NCI-H2107 (cell line): Measurements from ENCODE around the gene ZNRF2.

Source experiments
- DNase-seq: peaks from one replicate; lab custom pipeline; 2025; lab: John Stamatoyannopoulos, UW

ZNRF2 gene

DNA sequence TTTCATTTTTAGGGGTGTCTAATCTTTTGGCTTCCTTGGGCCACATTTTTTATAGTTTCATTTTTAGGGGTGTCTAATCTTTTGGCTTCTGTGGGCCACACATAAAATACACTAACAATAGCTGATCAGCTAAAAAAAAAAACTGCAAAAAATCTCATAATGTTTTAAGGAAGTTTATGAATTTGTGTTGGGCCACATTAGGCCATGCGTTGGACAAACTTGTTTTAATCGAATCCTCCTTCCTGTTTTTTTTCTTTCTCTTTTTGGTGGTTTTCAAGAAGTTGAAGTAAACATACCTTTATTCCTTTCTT, 37.4 kb downstream of the ZNRF2 start:
- DNase-seq = no peak

DNA sequence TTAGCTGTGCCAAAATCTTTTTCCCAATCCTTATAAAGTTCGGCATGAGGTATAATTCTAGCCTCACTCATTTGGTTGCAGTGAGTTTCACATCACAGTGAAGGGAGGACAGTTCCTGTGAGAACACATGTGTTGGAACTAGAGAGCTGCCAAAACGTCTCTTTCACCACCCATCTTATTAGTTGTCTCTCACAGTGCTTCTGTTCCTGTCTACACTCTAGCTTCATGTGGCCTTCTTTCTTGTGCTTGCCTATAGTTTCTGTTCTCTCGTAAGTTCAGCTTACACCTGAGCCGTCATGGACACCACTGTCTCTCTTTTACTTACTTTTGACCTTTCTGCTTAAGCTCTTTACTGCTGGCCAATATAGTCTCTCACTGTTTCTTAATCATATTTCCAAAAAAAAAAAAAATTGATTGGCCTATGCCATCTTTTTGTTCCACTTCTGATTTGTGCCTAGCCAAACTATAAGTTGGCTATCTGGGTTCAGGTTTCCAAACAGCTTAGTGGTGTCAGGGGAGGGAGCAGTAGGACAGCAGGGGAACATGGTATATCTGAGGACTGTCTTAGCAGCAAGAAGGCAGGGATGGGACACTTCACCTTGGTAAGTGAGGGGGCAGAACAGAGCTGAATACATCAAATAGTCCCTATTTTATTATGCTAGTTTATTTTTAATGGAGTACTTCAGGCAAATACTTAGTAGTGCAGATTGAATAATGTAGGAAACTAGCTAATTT, 38.0 kb downstream of the ZNRF2 start:
- no peak for DNase-seq

DNA sequence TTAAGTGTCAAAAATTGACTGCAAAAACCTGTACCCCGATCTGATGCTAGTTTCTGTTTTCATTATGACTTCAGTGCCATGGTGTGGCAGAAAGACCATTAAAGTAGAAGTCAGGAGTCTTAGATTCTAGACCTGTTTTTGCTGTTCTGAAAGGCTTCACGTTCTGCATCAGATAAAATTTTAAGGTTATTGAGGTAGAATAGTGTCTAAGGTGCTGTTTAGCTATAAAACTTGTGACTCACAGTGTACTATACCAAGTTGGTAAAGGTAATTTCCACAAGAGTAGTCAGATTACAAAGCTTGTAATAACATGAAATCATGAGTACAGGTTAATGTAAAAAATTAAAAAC, 38.6 kb downstream of the ZNRF2 start:
- no peak for DNase-seq

DNA sequence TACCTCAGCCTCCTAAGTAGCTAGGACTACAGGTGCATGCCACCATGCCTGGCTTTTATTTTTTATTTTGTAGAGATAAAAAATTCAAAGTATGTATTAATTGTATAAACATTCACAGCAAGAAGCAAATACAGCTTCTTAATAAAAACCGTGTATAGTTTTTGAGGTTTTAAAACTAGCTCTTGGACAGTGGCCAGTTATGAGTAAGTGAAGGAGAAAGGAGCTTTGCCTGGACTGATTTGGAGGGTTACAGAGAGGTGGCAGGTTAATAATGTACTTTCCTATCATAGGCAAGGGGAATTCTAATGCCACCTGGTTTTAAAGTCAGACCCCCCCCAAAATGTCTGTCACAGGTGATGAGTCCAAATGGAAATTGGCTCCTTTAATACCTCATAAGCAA, 43.4 kb downstream of the ZNRF2 start:
- DNase-seq = no peak

DNA sequence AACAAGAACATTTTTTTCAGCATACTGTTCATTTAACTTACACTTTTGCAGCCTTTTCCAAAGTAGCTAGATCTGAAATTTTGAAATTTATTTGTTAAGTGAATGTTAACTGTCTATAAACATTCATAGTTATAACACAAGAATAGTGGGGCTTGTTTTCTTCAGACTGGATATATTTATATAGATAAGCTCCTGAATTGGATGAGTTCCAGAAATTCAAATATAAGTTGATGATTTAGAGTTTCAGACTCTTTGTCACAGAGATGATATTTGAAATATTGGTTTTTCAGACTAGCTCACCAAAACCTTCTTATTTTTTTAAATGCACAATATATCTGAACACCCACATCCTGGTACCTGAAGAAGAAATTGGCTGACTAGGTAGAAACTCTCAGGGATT, 44.0 kb downstream of the ZNRF2 start:
- no peak for DNase-seq

DNA sequence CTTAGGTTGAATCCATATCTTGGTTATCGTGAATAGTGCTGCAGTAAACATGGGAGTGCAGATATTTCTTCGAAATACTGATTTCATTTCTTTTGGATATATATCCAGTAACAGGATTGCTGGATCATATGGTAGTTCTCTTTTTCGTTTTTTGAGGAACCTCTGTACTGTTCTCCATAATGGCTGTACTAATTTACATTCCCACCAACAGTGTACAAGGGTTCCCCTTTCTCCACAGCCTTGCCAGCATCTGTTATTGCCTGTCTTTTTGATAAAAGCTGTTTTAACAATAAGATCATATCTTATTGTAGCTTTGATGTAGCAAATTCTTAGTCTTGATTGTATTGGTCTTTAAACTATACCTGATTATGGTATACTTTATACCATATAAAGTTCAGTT, 45.3 kb downstream of the ZNRF2 start:
- no peak for DNase-seq

DNA sequence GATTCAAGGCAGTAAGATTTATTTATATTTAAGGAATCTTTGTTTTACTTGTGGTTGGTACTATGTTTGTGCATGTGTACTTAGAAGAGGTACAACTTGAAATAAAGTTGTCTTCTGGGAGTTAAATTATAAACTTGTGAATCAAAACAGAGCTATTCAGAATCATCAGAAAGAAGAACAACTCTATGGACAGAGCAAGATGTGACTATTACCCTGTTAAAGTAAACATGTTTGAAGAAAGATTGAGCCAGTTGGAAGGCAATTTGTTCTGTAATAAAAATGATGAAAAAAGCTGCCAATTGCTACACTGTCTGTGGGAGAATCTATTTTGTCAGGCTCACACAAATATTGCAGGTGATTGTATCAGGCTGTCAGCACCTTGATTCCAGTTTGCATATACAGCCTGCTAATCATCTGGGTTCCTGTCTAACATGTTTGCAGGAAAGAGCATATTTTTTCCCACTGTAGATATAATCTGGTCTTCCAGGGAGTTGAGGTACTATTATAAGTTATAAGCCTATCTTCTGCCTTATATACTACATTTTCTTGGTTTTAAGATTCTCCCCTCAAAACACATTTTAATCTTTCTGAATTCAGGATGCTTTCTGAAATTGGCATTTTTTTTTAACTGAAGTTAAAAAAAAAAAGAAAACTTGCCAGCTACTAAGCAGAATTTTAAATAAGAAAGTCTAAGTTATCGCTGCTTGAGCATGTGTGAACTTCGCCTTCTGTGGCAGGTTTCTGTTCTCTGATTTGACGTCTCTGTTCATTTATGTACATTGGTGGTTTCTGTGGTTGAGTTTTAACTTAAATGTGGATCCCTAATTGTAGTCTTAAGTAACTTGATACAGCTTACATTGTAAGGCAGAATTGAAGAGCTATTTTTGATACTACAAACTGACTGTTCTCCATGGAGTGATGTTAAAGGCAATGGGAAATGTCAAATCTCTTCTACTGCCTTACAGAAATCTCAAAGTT, 46.0 kb downstream of the ZNRF2 start:
- peak; percentile 71 for DNase-seq

DNA sequence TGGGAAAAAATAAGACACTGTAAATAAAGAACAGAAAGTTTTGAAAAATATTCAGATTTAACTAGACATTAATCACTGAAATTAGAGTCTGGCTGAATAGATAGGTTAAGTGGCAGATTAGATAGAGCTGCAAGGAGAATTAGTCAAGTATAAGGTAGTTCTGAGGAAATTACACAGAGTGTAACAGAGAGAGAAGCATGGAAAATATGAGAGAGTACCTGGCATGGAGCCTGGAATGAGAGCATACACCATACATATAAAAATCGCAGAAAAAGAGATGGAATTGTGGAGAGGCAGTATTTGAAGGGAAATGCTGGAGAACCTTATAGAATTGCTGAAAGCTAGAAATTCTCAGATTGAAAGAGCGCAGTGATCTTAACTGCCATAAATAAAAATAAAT, 46.9 kb downstream of the ZNRF2 start:
- DNase-seq = no peak

DNA sequence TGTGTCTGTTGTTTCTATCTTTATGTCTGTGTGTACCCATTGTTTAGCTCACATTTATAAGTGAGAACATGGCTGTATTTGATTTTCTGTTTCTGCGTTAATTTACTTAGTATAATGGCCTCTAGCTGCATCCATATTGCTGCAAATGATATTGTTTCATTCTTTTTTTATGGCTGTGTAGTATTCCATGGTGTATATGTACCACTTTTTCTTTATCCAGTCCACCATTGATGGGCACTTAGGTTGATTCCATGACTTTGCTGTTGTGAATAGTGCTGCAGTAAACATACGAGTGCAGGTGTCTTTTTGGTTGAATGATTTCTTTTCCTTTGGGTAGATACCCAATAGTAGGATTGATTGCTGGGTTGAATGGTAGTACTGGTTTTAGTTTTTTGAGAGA, 48.2 kb downstream of the ZNRF2 start:
- DNase-seq = no peak

DNA sequence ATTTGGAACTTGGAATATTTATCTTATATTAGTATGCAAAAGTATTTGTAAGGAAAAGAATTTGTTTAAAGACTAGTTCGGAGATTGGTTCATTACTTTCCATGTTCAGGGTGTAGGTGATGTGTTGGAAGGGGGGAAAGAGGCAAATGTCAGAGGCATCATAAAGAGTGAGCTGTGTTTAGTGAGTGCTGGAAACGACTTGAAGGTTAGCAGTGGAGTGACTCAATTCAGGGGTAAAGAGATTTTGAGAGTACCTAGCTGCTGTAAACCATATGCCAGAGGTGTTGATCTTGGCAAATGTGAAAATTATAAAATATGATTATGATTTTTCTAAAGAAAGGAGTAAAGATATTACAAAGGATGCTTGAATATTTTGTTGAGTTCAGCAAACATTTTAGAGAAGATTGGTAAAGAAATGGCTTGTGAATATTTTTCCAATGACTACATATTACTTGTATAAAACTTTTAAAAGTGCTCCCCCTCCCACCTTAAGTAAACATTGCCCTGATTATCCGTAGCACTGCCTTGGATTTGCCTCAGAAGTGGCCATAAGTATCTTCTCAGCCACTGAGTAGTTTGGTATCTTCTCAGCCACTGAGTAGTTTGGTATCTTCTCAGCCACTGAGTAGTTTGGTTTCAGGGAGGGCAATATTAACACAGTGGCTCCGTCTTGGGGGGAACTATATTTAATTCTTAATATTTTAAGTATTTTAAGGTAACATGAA, 51.5 kb downstream of the ZNRF2 start:
- no peak for DNase-seq

DNA sequence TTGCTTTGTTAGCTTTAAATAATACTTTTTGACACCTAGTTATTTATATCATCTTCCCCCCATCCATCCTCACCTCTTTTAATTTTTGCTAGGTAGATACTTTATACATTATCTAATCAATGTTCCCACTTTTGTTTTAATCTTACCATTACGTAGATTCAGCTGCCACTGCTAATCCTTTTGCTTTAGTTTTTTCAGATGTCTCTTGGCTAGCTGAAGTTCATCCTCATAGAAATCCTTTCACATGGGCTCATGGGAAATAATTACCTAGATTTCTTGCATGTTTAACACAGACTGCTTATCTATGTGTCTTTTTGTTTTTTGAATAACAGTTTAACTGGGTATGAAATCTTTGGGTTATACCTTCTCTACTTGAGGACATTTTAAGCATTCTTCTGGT, 60.1 kb downstream of the ZNRF2 start:
- DNase-seq = no peak

DNA sequence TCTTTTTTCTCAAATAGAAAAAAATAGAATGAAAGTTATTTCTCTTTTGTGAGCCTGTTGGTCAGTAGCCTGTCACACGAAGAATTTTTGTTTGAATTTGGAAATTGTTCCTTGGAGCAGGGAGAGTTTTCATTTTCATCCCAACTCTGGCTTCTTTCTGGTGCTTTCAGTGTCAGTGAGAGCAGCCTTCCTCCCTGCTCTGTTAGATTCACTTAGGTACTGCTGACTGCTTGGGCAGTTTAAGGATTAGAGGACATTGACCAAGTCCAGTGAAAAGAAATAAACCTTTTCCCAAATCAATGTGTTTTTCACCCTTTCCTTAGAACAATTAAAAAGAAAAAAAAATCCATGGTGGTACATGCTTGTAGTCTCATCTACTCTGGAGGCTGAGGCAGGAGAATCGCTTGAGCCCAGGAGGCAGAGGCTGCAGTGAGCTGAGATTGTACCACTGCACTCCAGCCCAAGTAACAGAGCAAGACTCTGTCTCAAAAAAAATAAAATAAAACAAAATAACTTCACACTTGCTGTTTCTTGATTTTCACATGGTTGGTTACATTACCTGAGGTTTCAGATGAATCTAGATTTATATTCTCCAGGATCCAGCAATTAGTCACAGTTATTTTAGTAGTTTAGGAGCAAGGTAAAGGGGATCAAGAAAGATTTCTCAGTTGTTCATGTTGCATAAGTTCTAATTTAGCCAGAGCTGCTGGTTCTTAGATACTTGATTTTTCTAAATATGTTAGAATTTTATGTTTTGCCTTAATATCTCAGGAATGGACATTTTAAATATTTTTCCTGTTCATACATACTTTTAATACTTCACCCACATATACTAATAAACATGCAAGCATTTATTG, 63.1 kb downstream of the ZNRF2 start:
- no peak for DNase-seq

DNA sequence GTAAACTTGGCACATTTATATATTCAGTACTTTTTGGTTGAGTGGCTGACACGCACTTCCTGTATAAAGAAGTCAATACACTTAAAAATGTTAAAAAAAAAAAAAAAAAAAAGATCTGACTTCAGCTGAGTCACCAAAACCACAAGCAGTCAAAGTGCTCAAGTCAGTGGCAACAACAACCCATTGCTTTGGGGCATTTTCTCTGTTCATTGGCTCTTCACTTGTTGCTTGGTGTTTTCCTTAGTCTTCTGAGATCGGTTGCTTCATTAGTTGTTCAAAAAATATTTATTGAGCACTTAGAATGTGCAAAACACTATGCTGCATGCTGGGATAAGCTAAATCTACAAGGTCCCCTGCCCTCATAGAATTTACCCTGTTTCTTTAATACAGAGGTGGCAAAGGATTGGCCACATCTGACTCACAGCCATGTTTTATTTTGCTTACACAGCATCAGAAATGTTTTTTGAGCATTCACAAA, 63.7 kb downstream of the ZNRF2 start:
- DNase-seq = no peak

DNA sequence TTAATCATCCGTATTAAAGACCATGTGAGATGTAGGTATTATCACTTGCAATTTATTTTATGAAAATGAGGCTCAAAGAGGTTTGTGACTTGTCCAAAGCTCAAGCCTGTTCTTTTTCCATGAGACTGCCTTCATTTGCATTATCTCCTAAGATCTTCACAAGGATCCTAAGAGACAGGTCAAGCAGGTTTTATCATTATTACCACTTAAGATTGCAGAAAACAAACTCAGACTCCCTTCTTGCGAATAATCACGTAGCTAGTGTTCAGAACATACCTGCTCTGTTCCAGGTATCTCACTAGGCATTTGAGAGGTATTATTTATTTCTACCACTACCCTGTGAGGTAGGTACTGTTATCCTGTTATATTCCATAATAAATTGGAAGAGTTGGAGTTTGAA, 64.8 kb downstream of the ZNRF2 start:
- DNase-seq = no peak

DNA sequence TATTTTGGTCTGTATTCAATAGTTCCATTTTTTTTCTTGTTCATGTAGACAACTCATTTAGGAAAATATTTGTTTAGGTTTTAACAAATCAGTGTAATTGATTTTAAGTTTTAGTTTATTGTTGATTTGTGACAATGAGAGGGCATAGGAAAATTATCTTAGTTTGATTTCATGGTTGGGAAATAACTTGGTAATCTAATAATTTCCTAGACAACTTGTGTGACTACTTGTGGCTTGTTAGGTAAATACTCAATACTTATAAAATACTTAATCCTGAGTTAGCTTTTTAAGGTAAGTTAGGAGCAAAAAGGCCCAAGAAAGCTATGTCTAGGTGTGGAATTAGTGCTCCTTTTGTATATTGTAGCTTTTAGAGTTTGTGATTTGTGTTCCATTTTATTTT, 65.4 kb downstream of the ZNRF2 start:
- DNase-seq = no peak

DNA sequence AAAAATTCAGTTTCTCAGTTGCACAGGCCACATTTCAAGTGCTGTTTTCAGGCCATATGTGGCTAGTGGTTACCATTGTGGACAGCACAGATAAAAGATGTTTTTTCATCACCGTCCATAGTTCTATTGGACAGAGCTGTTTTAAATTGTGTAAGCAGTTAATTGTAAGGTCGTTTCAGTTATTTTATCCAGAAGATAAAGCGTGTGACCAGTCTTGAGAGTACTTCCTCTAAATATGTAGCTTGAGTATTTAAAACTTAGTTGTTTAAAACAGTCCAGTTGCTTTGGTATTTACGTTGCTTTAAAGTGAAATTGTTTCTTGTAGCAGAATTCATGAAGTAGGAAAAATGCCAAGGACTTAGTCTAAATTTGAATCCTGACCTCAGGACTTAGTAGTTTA, 66.9 kb downstream of the ZNRF2 start:
- no peak for DNase-seq

DNA sequence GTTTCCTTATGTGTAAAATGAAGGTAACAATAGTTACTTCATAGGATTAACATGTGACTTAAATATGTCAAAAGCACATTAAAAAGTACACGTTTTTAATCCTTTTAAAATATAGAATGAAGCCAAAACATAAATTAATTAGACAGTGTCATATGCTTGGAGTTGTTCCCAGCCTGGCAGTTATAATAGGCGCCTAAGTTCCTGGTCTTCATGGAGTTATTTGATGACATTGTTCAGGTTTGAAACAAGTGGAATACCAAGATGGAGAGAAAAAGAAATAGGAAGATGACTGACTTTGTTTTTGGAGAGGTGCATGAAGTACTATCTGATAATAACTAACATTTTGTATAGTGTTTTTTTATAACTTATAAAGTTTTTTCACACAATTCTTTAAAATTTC, 67.3 kb downstream of the ZNRF2 start:
- no peak for DNase-seq

DNA sequence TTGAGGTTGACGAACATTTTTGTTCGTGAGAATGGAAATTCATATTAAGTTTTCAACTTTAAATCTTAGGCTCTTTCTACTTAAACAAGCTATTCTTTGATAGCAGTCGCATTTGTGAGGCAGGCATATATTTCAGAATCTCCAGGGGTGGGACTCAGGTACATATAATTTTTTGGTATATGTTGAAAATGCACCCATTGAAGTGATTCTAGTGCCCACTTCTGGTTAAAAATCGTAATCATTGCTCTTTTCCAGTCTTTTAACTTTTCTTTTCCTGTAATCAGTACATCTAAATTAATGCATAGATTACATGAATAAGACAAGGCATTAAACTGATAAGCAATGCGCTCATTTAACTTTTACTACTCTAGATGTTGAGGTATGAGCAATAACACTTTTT, 67.8 kb downstream of the ZNRF2 start:
- no peak for DNase-seq

DNA sequence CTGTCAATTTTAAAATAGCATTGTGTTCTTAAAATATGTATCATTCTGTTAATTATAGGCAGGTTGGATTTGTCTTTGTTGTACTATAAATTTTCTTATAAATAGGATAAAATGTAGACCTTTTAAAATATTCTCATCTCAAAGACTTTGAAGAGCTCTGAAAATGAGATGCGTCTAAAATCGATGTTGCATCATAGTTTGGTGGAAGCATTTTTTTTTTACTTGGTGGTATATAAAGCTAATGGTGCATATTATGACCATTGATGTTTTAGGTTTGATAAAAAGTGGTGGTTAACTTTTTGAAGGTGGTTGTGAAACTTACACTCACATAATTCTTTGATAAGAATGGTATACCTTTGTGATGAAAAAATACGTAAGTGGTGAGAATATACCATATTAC, 69.1 kb downstream of the ZNRF2 start:
- DNase-seq = no peak

DNA sequence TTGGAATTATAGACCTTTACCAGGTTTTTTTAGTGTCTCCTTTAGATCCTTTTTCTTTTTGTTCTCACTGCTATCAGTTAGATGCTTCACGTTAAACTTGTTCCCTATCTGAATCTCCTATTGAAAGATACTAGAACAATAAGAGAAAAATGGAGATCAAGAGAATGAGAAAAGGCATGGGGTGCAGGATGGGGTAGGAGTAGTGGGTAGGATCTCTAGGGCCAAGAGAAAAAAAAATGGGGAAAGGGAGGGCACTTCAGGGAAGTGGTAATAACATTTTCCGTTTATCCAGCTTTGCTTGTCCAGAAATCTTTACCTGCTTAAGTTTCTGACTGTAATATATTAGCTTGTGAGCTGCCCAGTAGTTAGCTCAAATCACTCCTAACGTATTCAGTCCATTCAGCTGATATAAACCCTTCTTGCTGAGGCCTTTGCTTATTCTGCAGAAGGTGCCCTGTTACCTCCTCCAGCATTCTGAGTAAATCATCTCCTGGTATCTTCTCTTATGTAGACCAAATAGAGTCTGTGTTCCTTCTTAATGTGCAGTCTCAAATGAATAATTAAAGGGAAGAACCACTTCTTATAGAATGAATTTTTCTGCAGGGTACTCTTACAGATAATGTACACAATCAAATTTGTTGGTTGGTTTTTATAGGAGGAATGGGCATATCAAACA, 69.7 kb downstream of the ZNRF2 start:
- no peak for DNase-seq

DNA sequence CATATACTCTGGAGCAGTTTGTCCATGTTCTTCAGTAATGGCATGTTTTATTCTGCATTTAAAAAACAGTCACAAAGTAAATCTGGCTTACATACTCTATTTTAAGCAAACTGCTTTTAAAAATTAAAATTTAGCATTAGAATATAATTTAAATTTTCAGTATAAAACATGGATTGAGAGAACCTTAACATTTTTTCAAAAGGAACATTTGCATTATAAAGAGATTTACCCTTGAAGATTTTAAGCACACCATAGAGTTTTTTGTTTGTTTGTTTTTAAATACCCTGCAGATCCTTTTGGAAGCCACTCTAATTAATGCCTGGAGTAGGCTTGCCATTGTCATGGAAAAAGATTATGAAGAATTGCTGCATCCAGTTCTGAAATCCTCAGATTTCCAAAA, 70.4 kb downstream of the ZNRF2 start:
- DNase-seq = no peak
